Glutamatergic neuron (in vitro differentiated cells): ENCODE data around the gene EPHA4. TPM values are rescaled to one million over a fixed set of nuclear protein-coding genes. Genes with fewer than 3 reads are reported as not detected.

Experiments
- DNase-seq: peaks from one replicate; pipeline ENCODE4 v3.0.0; 2022
- H3K27ac Mint-ChIP-seq: one replicate; pipeline ENCODE4 v1.8.0; 2020; ENCODE audit warnings: mild to moderate bottlenecking, mixed read lengths, inconsistent platforms; ENCODE audit not compliant: unreplicated experiment
- H3K27me3 Mint-ChIP-seq: one replicate; pipeline ENCODE4 v1.8.0; 2020; ENCODE audit warnings: mild to moderate bottlenecking, moderate library complexity, mixed read lengths, inconsistent platforms; ENCODE audit not compliant: unreplicated experiment
- H3K36me3 Mint-ChIP-seq: one replicate; pipeline ENCODE4 v1.8.0; 2020; ENCODE audit warnings: mild to moderate bottlenecking, mixed read lengths, inconsistent platforms; ENCODE audit not compliant: unreplicated experiment
- H3K4me1 Mint-ChIP-seq: one replicate; pipeline ENCODE4 v1.8.0; 2020; ENCODE audit warnings: mild to moderate bottlenecking, low read depth, mixed read lengths, inconsistent platforms; ENCODE audit not compliant: unreplicated experiment
- H3K4me3 Mint-ChIP-seq: one replicate; pipeline ENCODE4 v1.8.0; 2020; ENCODE audit warnings: mild to moderate bottlenecking, mixed read lengths, inconsistent platforms; ENCODE audit not compliant: unreplicated experiment
- H3K9me3 Mint-ChIP-seq: one replicate; pipeline ENCODE4 v1.8.0; 2020; ENCODE audit warnings: mild to moderate bottlenecking, moderate library complexity, mixed read lengths, inconsistent platforms; ENCODE audit not compliant: unreplicated experiment
- total RNA-seq: library from RNA; stranded (reverse); fragmentation: NEBNext Ultra II Directional; extraction: Animal tissue kit (Norgen Biotek cat#: 25700); gene quantifications from one replicate; pipeline ENCODE4 v1.2.1, GENCODE V29; 2021; ENCODE audit not compliant: unreplicated experiment
- TF ChIP-seq, protein P1 (sequence below): fragments of 200-600 bp; sonication (generic); IDR thresholded peaks from one replicate; pipeline ENCODE4 v1.5.0; 2021; ENCODE audit not compliant: partially characterized antibody, unreplicated experiment

EPHA4 gene
- total RNA-seq, 1 donor from 2014 or later: 57.2 TPM

- H3K4me3 Mint-ChIP-seq: no peak overlapping the region
- peaks cover 2% of the 10 kb centered on the region for H3K27me3 Mint-ChIP-seq
- H3K4me1 Mint-ChIP-seq: peaks cover 5% of the 10 kb centered on the region
- TF ChIP-seq, protein P1, sequence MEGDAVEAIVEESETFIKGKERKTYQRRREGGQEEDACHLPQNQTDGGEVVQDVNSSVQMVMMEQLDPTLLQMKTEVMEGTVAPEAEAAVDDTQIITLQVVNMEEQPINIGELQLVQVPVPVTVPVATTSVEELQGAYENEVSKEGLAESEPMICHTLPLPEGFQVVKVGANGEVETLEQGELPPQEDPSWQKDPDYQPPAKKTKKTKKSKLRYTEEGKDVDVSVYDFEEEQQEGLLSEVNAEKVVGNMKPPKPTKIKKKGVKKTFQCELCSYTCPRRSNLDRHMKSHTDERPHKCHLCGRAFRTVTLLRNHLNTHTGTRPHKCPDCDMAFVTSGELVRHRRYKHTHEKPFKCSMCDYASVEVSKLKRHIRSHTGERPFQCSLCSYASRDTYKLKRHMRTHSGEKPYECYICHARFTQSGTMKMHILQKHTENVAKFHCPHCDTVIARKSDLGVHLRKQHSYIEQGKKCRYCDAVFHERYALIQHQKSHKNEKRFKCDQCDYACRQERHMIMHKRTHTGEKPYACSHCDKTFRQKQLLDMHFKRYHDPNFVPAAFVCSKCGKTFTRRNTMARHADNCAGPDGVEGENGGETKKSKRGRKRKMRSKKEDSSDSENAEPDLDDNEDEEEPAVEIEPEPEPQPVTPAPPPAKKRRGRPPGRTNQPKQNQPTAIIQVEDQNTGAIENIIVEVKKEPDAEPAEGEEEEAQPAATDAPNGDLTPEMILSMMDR: no peak
- no peaks in the 10 kb centered on the region for H3K36me3 Mint-ChIP-seq
- no peak for DNase-seq
- H3K9me3 Mint-ChIP-seq: no peaks in the 10 kb centered on the region
- H3K27ac Mint-ChIP-seq: no peak overlapping the region
Observed at GRCh38 chr2:221458578-221458977, 113.5 kb downstream of the EPHA4 start.

- DNase-seq: no peak
- no peaks in the 10 kb centered on the region for H3K36me3 Mint-ChIP-seq
- no peaks in the 10 kb centered on the region for H3K9me3 Mint-ChIP-seq
- peaks cover 2% of the 10 kb centered on the region for H3K27me3 Mint-ChIP-seq
- H3K4me3 Mint-ChIP-seq: no peak overlapping the region
- no peak overlapping the region for H3K27ac Mint-ChIP-seq
- TF ChIP-seq, protein P1: no peak
- peaks cover 5% of the 10 kb centered on the region for H3K4me1 Mint-ChIP-seq
Observed at GRCh38 chr2:221455214-221455613, 116.9 kb downstream of the EPHA4 start.

GRCh38 chr2:221454459-221455105, 117.5 kb downstream of the EPHA4 start:
- TF ChIP-seq, protein P1: no peak
- peaks cover 2% of the 10 kb centered on the region for H3K27me3 Mint-ChIP-seq
- H3K4me3 Mint-ChIP-seq: no peak overlapping the region
- DNase-seq: no peak
- no peak overlapping the region for H3K27ac Mint-ChIP-seq
- no peaks in the 10 kb centered on the region for H3K9me3 Mint-ChIP-seq
- H3K36me3 Mint-ChIP-seq: peaks cover 6% of the 10 kb centered on the region
- H3K4me1 Mint-ChIP-seq: peaks cover 5% of the 10 kb centered on the region

DNA sequence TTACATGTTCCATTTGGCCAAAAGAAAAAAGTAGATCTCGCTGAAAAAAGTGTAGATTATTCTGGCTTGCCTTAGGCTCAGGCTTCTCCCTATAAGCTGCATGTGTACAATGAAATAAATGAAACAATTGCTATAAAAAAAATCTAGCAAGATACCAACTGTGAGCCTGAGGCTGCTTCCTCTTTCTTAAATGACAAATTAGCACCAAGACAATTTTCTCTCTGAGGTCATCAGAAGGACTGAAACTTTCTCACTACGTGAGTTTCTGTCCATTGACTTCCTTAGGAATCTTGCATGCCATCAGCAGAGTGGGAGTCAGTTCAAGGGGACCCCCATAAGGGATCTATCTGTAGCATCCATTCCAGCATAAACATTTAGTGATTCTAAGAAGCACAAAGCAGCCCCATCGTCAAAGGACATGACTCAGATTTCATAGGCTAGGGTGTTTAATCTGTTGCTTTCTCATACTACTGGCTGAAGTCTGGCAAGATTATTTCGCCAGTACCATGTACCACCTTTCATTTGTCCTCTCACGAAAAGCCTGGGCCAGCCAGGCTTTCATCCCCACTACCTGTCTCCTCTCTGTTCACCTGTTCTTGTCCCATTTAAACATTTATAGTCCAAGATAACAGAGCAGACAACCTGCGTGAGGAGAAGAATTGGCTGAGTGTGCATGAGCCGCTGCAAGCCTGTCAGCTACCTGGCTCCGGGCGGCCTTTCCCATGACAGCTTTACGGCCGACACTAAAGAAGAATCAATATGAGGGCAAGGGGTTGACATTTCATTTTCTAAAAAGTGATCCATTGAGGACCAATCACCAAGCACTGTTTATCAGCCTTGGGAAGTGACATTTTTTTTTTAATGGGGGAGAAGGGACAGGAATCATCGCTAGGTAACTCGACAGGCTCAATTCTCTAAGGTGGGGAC, 120.0 kb downstream of the EPHA4 start:
- Mint-ChIP-seq H3K27ac (no peak overlapping the region), H3K4me1 (peaks cover 3% of the 10 kb centered on the region), H3K36me3 (peaks cover 15% of the 10 kb centered on the region), H3K27me3 (peaks cover 2% of the 10 kb centered on the region), H3K4me3 (no peak overlapping the region), H3K9me3 (peaks cover 2% of the 10 kb centered on the region)
- DNase-seq: no peak
- TF ChIP-seq, protein P1: no peak

GRCh38 chr2:221450280-221450679, 121.8 kb downstream of the EPHA4 start:
- peaks cover 3% of the 10 kb centered on the region for H3K4me1 Mint-ChIP-seq
- H3K9me3 Mint-ChIP-seq: peaks cover 2% of the 10 kb centered on the region
- H3K27ac Mint-ChIP-seq: no peak overlapping the region
- no peak overlapping the region for H3K4me3 Mint-ChIP-seq
- H3K36me3 Mint-ChIP-seq: peaks cover 15% of the 10 kb centered on the region
- no peak for DNase-seq
- peaks cover 2% of the 10 kb centered on the region for H3K27me3 Mint-ChIP-seq
- TF ChIP-seq, protein P1: no peak
